ENCODE results near the gene ESYT3.

Gene ESYT3

DNA sequence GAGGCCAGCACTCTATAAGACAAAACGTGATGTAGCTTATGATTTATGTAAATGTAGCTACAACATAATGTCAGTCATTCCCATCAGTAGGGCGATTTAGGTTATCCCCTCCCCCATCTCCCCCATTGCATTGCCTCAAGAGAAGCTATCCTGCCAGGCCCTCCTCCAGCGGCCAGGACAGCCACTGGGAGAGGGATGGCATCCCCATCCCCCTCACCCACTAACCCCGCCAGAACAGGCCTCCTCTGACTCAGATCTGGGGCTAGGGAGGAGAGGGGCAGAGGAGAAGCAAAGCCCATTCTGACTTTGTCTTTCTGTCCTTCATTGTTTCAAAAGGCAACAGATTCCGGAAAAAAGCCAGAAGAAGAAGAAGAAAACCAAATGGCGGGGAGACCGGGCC is 32.6 kb upstream of the ESYT3 start:
- TF ChIP-seq RAD21 (IDR thresholded peaks at IDR 0.05; ENCODE audit: low read depth), result no peak
- TF ChIP-seq, protein P1, sequence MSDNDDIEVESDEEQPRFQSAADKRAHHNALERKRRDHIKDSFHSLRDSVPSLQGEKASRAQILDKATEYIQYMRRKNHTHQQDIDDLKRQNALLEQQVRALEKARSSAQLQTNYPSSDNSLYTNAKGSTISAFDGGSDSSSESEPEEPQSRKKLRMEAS (IDR thresholded peaks at IDR 0.05), result no peak
- no peak for TF ChIP-seq NFIC (IDR thresholded peaks at IDR 0.05)
- TF ChIP-seq, protein P2, sequence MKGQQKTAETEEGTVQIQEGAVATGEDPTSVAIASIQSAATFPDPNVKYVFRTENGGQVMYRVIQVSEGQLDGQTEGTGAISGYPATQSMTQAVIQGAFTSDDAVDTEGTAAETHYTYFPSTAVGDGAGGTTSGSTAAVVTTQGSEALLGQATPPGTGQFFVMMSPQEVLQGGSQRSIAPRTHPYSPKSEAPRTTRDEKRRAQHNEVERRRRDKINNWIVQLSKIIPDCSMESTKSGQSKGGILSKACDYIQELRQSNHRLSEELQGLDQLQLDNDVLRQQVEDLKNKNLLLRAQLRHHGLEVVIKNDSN (IDR thresholded peaks at IDR 0.05), result no peak
- TF ChIP-seq TAF1 (IDR thresholded peaks at IDR 0.05; ENCODE audit: low read depth), result no peak
- no peak for TF ChIP-seq TEAD4 (IDR thresholded peaks at IDR 0.05)
- no peak for TF ChIP-seq CREB1 (IDR thresholded peaks at IDR 0.05; ENCODE audit: low read depth)

DNA sequence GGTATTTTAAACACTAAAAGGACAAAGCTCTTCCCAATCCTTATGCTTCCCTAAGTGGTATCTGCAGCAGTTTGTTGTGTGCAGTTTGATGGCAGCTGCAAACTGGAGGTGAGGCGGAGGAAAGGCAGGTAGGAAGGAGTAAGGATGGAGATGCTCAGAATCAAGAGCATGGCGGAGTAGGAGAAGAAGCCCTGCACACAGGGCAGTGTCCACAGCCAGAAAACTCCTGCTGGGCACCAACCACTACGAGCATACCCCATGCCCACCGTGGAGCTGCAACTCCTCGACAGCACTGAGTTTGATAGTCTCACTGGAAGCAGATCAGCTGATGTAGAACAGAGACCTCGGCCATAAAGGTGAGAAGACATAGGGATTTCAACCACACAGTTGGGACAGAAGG is 30.3 kb upstream of the ESYT3 start:
- TF ChIP-seq CEBPB (IDR thresholded peaks at IDR 0.05) (no peak), TCF12 (IDR thresholded peaks at IDR 0.05; ENCODE audit: low read depth) (no peak)

DNA sequence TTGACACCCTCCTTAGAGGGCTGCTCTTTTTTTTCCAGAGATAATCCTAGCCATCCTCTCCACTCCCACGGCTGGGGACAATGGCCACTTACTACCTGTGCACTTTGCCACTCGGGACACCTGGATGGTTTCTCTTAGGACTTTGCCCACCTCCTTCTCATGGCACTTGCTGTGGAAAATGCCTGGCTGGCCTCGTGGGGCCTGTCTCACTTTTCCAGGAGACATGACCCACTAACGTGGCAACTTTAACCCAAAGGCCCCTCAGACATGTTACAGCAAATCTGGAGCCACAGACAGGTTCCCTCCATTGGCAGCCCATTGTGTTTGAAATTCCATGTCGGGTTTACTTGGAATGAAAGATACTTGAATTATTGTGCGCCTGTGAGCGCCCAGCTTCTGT is 29.4 kb upstream of the ESYT3 start:
- TF ChIP-seq, protein P1 (IDR thresholded peaks at IDR 0.05), result no peak
- TF ChIP-seq TEAD4 (IDR thresholded peaks at IDR 0.05) (no peak), TAF1 (IDR thresholded peaks at IDR 0.05; ENCODE audit: low read depth) (no peak), EP300 (IDR thresholded peaks at IDR 0.05; ENCODE audit: borderline replicate concordance) (no peak), EGR1 (IDR thresholded peaks at IDR 0.05) (no peak), CREB1 (IDR thresholded peaks at IDR 0.05; ENCODE audit: low read depth) (no peak), FOXM1 (IDR thresholded peaks at IDR 0.05; ENCODE audit: borderline replicate concordance, low read depth) (no peak), ZBTB7A (IDR thresholded peaks at IDR 0.05; ENCODE audit: low read depth) (no peak), YY1 (IDR thresholded peaks at IDR 0.05; ENCODE audit: low read depth) (no peak), RAD21 (IDR thresholded peaks at IDR 0.05; ENCODE audit: low read depth) (no peak)
- TF ChIP-seq, protein P3, sequence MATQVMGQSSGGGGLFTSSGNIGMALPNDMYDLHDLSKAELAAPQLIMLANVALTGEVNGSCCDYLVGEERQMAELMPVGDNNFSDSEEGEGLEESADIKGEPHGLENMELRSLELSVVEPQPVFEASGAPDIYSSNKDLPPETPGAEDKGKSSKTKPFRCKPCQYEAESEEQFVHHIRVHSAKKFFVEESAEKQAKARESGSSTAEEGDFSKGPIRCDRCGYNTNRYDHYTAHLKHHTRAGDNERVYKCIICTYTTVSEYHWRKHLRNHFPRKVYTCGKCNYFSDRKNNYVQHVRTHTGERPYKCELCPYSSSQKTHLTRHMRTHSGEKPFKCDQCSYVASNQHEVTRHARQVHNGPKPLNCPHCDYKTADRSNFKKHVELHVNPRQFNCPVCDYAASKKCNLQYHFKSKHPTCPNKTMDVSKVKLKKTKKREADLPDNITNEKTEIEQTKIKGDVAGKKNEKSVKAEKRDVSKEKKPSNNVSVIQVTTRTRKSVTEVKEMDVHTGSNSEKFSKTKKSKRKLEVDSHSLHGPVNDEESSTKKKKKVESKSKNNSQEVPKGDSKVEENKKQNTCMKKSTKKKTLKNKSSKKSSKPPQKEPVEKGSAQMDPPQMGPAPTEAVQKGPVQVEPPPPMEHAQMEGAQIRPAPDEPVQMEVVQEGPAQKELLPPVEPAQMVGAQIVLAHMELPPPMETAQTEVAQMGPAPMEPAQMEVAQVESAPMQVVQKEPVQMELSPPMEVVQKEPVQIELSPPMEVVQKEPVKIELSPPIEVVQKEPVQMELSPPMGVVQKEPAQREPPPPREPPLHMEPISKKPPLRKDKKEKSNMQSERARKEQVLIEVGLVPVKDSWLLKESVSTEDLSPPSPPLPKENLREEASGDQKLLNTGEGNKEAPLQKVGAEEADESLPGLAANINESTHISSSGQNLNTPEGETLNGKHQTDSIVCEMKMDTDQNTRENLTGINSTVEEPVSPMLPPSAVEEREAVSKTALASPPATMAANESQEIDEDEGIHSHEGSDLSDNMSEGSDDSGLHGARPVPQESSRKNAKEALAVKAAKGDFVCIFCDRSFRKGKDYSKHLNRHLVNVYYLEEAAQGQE (IDR thresholded peaks at IDR 0.05; ENCODE audit: low read depth), result no peak
- TF ChIP-seq, protein P2 (IDR thresholded peaks at IDR 0.05), result no peak

DNA sequence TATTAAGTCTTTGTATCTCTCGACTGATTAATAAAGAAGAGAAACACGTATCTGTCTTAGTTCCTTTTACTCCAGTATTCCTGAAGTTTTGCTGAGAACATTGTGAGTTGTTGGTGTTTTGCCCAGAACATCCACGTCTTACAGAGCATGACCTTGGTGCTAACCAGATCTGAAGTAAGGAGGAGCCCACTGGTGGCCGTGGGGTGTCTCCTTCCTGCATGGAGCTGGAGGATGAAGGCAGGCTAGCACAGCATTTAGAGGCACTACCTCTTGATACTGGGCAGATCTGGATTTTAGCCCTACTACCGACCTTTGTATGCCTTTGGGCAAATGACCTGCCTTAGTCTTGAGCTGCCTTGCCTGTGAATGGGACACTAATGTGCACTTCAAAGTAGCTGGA is 28.9 kb upstream of the ESYT3 start:
- TF ChIP-seq, protein P3 (IDR thresholded peaks at IDR 0.05; ENCODE audit: low read depth), result no peak
- TF ChIP-seq, protein P2 (IDR thresholded peaks at IDR 0.05), result no peak

DNA sequence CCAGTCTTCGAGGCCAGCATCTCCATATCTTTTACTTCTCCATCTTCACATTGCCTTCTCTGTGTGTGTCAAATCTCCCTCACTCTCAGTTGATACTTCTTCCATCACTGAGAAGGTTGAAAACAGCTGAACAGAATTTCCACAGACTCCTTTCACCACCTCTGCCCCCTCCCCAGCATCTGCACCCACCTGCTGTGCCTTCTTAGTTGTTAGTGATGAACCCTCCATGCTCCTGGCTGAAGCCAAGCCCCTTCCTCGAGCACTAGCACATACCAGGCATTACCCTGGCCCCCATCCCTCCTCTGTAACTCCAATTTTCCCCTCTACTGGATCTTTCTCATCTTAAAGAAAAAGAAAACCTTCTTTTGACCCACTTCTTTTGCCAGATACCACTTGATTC is 27.8 kb upstream of the ESYT3 start:
- TF ChIP-seq CREB1 (IDR thresholded peaks at IDR 0.05; ENCODE audit: low read depth), result no peak
- no peak for TF ChIP-seq EGR1 (IDR thresholded peaks at IDR 0.05)
- TF ChIP-seq RAD21 (IDR thresholded peaks at IDR 0.05; ENCODE audit: low read depth), result no peak
- TF ChIP-seq, protein P1 (IDR thresholded peaks at IDR 0.05), result no peak
- no peak for TF ChIP-seq TCF12 (IDR thresholded peaks at IDR 0.05; ENCODE audit: low read depth)
- TF ChIP-seq, protein P2 (IDR thresholded peaks at IDR 0.05), result no peak
- TF ChIP-seq, protein P3 (IDR thresholded peaks at IDR 0.05; ENCODE audit: low read depth), result no peak
- no peak for TF ChIP-seq EP300 (IDR thresholded peaks at IDR 0.05; ENCODE audit: borderline replicate concordance)
- no peak for TF ChIP-seq YY1 (IDR thresholded peaks at IDR 0.05; ENCODE audit: low read depth)
- no peak for TF ChIP-seq NFIC (IDR thresholded peaks at IDR 0.05)
- no peak for TF ChIP-seq CEBPB (IDR thresholded peaks at IDR 0.05)
- TF ChIP-seq FOXM1 (IDR thresholded peaks at IDR 0.05; ENCODE audit: borderline replicate concordance, low read depth), result no peak
- TF ChIP-seq TEAD4 (IDR thresholded peaks at IDR 0.05), result no peak
- no peak for TF ChIP-seq ZBTB7A (IDR thresholded peaks at IDR 0.05; ENCODE audit: low read depth)
- TF ChIP-seq TAF1 (IDR thresholded peaks at IDR 0.05; ENCODE audit: low read depth), result no peak

Data from Ishikawa (cell line).